Glomerular visceral epithelial cell (primary cell): Measurements from ENCODE around the gene PCNX3.
"Not testable (repeated sequence)": the region's sequence is repeated elsewhere in the genome, so short reads cannot be mapped to it uniquely, and the experiment has no call there.

Source experiments
- DNase-seq: peaks from one replicate; pipeline ENCODE4 v3.0.0-alpha.2; 2016; ENCODE audit errors: extremely low spot score

PCNX3 gene

GRCh38 chr11:65654375-65655349 lies 39.1 kb downstream of the PCNX3 start:
- no peak for DNase-seq

GRCh38 chr11:65655570-65656332 lies 40.2 kb downstream of the PCNX3 start:
- no peak for DNase-seq

GRCh38 chr11:65657426-65657825 lies 41.9 kb downstream of the PCNX3 start:
- no peak for DNase-seq

GRCh38 chr11:65658174-65659021 lies 42.8 kb downstream of the PCNX3 start:
- no peak for DNase-seq

- DNase-seq: no peak
These were observed 44.5 kb downstream of the PCNX3 start for GRCh38 chr11:65660038-65660437.

GRCh38 chr11:65660908-65661307 lies 45.3 kb downstream of the PCNX3 start:
- DNase-seq: not testable (repeated sequence)

- DNase-seq: no peak
These were observed 46.1 kb downstream of the PCNX3 start for GRCh38 chr11:65661599-65662246.

- no peak for DNase-seq
These were observed 46.7 kb downstream of the PCNX3 start for GRCh38 chr11:65662247-65662798.

GRCh38 chr11:65662799-65663638 lies 47.4 kb downstream of the PCNX3 start, which contains the start of gene RELA:
TSS of gene RELA (minus strand) at chr11:65662916. CDS start at chr11:65662832, 84 bp downstream.
- DNase-seq: peak; percentile 95

GRCh38 chr11:65663639-65664200 lies 48.1 kb downstream of the PCNX3 start:
- peak; percentile 45 for DNase-seq

- no peak for DNase-seq
These were observed 56.7 kb downstream of the PCNX3 start for GRCh38 chr11:65672180-65672860.

GRCh38 chr11:65672982-65673381 lies 57.4 kb downstream of the PCNX3 start:
- no peak for DNase-seq

GRCh38 chr11:65680192-65680743 lies 64.7 kb downstream of the PCNX3 start:
- no peak for DNase-seq

GRCh38 chr11:65683480-65683879 lies 67.9 kb downstream of the PCNX3 start:
- not testable (repeated sequence) for DNase-seq

GRCh38 chr11:65685981-65686380 lies 70.4 kb downstream of the PCNX3 start:
- DNase-seq: no peak
